ENCODE results near the gene GNG5. TPM values are rescaled to one million over a fixed set of nuclear protein-coding genes. Genes with fewer than 3 reads are reported as not detected.

GNG5 gene
- total and polyA plus RNA-seq, 4 donors = 60.7 to 263 (median 161) TPM

- DNase-seq (no peak), ATAC-seq (ENCODE audit: insufficient read depth, low FRiP score) (no peak)
- H3K4me1 ChIP-seq (ENCODE audit: control insufficient read depth in 5 of 5, insufficient read depth in 5 of 5, low read length in 5 of 5) = peaks cover 0 to 11% (median 2%) of the 10 kb centered on the region in 5 donors
- peaks cover 0 to 20% (median 14%) of the 10 kb centered on the region in 3 donors for H3K27me3 ChIP-seq (ENCODE audit: control insufficient read depth in 3 of 3, insufficient read depth in 3 of 3, low read length in 2 of 3)
- H3K36me3 ChIP-seq (ENCODE audit: control insufficient read depth in 4 of 4, insufficient read depth in 4 of 4, low read length in 4 of 4) = peaks cover 0 to 6% (median under 1%) of the 10 kb centered on the region in 4 donors
- peak overlapping the region; percentile 20 to 90 for H3K9ac ChIP-seq (ENCODE audit: insufficient read depth in 1 of 2, low read length in 2 of 2)
- WGBS, 2 donors = 6 to 10% methylated on average over 9 of the region's 9 CpGs
- no peak overlapping the region for H3K27ac ChIP-seq (ENCODE audit: low read depth in 1 of 2, low read length in 1 of 2)
- peak overlapping the region; percentile 83 for H3K4me3 ChIP-seq
- no peak for TF ChIP-seq CTCF (IDR thresholded peaks at IDR 0.05; ENCODE audit: control extremely low read depth, extremely low read depth)
- H3K9me3 ChIP-seq (ENCODE audit: control insufficient read depth in 4 of 4, insufficient read depth in 3 of 4, low read length in 3 of 4) = no peaks in the 10 kb centered on the region
Measured at GRCh38 chr1:84479998-84480397, 26.4 kb downstream of the GNG5 start.

DNA sequence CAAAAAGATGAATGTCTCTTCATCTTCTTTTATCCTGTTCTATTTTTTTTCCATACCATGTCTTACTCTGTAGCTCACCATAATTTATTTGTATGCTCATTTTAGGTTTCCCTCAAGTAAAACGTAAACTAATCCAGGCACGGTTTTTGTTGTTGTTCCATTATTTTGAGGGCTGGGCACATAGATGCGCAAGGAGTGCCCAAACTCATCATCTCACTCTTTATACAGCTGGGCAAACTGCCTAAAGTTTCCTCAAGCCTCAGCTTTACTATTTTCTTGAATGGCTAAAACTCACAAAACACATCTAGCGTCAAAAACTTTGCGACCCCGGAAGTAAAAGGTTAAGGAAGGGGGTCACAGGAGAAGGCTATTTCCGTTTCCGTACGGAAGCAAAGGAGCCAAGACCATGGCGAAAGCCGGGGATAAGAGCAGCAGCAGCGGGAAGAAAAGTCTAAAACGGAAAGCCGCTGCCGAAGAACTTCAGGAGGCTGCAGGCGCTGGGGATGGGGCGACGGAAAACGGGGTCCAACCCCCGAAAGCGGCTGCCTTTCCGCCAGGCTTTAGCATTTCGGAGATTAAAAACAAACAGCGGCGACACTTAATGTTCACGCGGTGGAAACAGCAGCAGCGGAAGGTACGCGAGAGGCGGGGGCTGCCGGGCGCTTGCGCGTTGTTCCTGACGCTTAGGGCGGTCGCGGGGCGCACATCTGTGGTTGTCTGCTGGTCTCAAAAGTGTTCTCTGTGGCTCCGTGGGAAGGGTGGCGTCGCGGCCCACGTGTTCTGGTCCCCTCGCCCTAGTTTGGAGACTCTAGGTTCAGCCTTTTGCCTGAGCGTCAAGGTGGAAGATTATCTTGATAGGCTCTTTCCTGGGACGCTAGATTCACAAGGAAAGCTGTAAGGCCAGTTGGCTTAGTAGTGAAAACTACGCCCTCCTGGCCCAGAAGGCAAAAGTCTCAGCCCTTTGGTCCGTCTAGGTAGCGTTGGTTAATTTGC is 27.2 kb downstream of the GNG5 start, which contains the start of gene RPF1:
RPF1 (plus strand) TSS at position 391 of the 993 bp plus-strand sequence; CDS start at position 407, 16 bp downstream.
- Histone ChIP-seq H3K27ac (ENCODE audit: low read depth in 1 of 2, low read length in 1 of 2) (peak within 1 kb of the TSS; percentile 89 to 91), H3K4me3 (peak within 1 kb of the TSS; percentile 83), H3K9me3 (ENCODE audit: control insufficient read depth in 4 of 4, insufficient read depth in 3 of 4, low read length in 3 of 4) (no peaks in the 10 kb centered on the region), H3K27me3 (ENCODE audit: control insufficient read depth in 3 of 3, insufficient read depth in 3 of 3, low read length in 2 of 3) (peaks cover 0 to 26% (median 18%) of the 10 kb centered on the region in 3 donors), H3K36me3 (ENCODE audit: control insufficient read depth in 4 of 4, insufficient read depth in 4 of 4, low read length in 4 of 4) (peaks cover 0 to 3% (median 0%) of the 10 kb centered on the region in 4 donors), H3K9ac (ENCODE audit: insufficient read depth in 1 of 2, low read length in 2 of 2) (peak within 1 kb of the TSS; percentile 20 to 90), H3K4me1 (ENCODE audit: control insufficient read depth in 5 of 5, insufficient read depth in 5 of 5, low read length in 5 of 5) (peaks cover 0 to 11% (median 2%) of the 10 kb centered on the region in 5 donors)
- peak; percentile 93 for ATAC-seq (ENCODE audit: insufficient read depth, low FRiP score)
- DNase-seq = peak; percentile 77 to 92 (median 92)
- no peak for TF ChIP-seq CTCF (IDR thresholded peaks at IDR 0.05; ENCODE audit: control extremely low read depth, extremely low read depth)
- WGBS, 2 donors = 4 to 5% methylated on average over 51 of the region's 51 CpGs

DNA sequence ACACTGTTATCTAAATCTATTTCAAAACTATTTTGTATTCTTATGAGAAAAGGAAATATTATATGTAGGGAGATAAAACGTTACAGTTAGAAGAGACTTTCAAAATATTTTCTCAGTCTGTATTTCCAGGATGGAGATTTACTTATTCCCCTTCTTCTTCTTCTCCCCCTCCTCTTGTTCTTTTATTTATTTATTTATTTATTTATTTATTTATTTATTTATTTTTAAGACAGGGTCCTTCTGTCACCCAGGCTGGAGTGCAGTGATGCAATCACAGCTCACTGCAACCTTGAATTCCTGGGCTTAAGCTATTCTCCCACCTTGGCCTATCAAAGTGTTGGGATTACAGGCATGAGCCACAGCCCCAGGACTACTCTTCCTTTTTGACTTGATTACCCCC is 30.2 kb downstream of the GNG5 start:
- no peak overlapping the region for H3K27ac ChIP-seq (ENCODE audit: low read depth in 1 of 2, low read length in 1 of 2)
- DNase-seq (no peak), ATAC-seq (ENCODE audit: insufficient read depth, low FRiP score) (no peak)
- no peak overlapping the region for H3K4me3 ChIP-seq
- H3K27me3 ChIP-seq (ENCODE audit: control insufficient read depth in 3 of 3, insufficient read depth in 3 of 3, low read length in 2 of 3) = peaks cover 0 to 39% (median 37%) of the 10 kb centered on the region in 3 donors
- H3K9ac ChIP-seq (ENCODE audit: insufficient read depth in 1 of 2, low read length in 2 of 2) = no peak overlapping the region
- peaks cover 0 to 1% (median 0%) of the 10 kb centered on the region in 4 donors for H3K36me3 ChIP-seq (ENCODE audit: control insufficient read depth in 4 of 4, insufficient read depth in 4 of 4, low read length in 4 of 4)
- WGBS, 2 donors = 65 to 72% methylated on average over 1 of the region's 1 CpG
- no peak for TF ChIP-seq CTCF (IDR thresholded peaks at IDR 0.05; ENCODE audit: control extremely low read depth, extremely low read depth)
- H3K4me1 ChIP-seq (ENCODE audit: control insufficient read depth in 5 of 5, insufficient read depth in 5 of 5, low read length in 5 of 5) = peaks cover 0 to 11% (median 1%) of the 10 kb centered on the region in 5 donors
- no peaks in the 10 kb centered on the region for H3K9me3 ChIP-seq (ENCODE audit: control insufficient read depth in 4 of 4, insufficient read depth in 3 of 4, low read length in 3 of 4)

All from lung (tissue), 12 donors.